GM18511 (cell line): ENCODE measurements around the gene PIGW.
A peak's percentile ranks its signal among the peaks of the same experiment; 100 is the strongest.

Source experiments
- ATAC-seq: cut with Tn5 transposase; IDR thresholded peaks from one replicate; pipeline ENCODE4 v1.9.1; 2021; ENCODE audit warnings: mild to moderate bottlenecking, moderate library complexity; ENCODE audit not compliant: unreplicated experiment

Gene PIGW, protein sequence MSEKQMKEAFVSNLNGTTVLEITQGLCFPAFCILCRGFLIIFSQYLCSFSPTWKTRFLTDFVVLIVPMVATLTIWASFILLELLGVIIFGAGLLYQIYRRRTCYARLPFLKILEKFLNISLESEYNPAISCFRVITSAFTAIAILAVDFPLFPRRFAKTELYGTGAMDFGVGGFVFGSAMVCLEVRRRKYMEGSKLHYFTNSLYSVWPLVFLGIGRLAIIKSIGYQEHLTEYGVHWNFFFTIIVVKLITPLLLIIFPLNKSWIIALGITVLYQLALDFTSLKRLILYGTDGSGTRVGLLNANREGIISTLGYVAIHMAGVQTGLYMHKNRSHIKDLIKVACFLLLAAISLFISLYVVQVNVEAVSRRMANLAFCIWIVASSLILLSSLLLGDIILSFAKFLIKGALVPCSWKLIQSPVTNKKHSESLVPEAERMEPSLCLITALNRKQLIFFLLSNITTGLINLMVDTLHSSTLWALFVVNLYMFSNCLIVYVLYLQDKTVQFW

DNA sequence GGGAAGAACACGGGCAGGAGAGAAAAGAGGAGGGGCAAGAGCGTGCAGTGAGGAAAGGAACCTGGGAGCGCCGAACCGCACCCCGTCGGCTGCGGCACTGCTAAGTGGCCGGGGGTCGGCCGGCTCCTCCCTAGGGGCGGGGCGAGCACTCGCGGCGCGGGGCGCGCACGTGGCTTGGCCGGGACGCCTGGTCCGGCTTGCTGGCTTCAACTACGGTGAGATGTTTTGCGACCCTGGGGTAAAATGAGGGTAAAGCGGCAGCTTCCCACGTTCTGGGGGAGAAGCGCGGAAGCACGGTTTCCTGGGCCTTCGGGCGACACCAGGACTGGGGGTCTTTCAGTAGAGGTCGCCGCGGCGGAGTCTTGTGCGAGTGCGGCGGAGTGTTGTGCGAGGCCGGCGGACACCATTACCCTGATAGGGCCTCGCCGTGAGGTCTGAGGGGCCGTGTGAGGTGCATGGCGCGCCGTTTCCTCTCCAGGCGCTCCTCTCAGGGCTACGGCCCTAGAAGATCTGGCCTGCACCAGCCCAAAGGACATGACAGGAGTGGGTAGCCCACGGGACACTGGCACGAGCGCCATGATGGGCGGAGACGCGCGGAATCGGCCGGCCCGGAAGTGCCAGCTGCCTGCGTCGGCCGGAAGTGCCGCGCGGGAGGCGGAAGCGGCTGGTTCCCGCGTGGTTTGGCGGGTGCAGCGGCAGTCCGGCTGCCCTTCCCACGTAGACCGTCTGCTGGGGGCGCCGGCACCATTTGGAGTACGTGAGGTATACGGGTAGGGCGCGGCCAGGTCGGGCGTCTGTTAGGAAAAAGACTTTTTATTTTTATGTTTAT is at the start of gene PIGW, which contains the start of gene MYO19:
PIGW (plus strand) TSS at position 148 of the 829 bp plus-strand sequence. CDS start 2,115 bp downstream, outside the sequence.
MYO19 (minus strand) TSS at position 29 of the 829 bp plus-strand sequence. CDS start 2,330 bp downstream, outside the sequence.
- ATAC-seq = peak; percentile 78

DNA sequence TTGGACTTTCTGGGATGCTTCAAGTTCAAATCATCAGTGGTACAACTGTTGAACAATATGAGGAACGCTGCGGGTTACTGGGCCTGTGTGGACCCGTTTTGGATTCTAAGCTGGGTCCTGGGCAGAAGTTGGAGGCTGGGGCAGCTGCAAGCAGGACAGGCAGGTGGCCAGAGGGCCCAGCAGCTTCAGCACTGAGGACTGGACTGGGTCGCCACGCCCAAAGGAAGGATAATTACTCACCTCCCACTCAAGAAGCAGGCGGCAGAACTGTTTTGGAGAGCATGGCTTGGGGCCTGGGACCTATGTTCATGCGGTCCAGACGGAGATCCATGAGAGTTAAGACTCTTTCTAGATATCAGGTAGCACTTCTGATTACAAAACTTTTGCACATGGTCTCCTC is 49.8 kb upstream of the PIGW start:
- no peak for ATAC-seq

DNA sequence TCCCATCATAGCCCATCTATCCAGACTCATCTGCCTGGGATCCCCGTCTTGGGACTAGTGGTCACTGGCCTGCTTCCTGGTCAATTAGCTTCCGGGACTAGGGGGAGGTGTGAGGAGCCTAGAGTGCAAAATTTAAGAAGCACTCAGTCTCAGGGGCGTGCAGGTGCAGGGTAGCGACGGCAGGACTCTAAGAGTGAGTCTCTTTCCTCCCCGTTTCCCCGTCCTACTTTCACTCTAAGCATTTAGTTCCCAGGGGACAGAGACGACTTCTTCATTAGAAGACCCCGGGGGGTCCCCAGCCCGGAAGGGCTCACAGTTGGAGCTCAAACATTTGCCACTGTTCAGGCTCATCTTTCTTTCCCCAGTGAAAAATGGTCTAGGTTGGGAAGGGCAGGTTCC is 49.0 kb upstream of the PIGW start:
- peak; percentile 28 for ATAC-seq

DNA sequence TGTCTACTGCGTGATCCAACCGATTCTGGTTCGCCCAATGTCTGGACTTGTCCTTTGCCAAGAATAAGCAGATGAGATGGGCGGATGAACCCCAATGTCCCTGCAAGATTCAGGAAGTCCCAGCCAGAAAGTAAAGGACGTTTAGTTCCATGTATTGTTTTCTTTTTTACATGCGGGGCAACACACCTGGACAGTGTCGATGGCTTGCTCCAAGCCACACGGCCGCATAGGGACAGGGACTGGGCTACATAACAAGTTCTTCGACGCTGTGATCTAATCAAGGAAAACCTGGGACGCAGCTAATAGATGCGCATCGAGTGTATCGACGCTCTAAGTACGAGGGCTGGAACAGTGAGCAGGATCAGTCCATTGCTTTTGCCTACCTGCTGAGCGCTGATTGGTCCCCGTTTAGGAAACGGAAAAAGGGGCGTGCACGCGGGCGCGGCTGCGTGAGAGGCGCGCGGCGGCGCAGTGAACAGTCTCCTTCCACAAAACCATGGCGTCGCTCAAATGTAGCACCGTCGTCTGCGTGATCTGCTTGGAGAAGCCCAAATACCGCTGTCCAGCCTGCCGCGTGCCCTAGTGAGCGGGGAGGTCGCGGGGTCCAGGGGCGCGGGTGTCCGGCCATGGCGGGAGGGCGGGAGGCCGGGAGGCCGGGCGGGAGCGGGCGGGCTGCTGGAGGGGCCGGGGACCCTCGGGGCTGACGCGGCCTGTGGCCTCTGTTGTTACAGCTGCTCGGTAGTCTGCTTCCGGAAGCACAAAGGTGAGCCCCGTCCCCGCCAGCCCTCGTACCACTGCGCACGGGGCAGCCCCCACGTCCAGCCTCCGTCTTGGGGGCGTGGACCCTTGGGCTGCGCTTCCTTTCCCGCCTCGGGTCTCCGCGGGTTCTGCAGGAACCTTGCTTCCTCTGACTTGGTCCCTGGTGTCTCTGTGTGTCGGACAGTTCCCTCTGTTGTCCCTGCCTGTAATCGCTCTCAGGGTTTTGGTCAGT is 48.3 kb upstream of the PIGW start, which contains the start of gene ZNHIT3:
ZNHIT3 (plus strand) TSS at position 478 of the 991 bp plus-strand sequence; CDS start at position 497, 19 bp downstream.
- peak; percentile 88 for ATAC-seq

DNA sequence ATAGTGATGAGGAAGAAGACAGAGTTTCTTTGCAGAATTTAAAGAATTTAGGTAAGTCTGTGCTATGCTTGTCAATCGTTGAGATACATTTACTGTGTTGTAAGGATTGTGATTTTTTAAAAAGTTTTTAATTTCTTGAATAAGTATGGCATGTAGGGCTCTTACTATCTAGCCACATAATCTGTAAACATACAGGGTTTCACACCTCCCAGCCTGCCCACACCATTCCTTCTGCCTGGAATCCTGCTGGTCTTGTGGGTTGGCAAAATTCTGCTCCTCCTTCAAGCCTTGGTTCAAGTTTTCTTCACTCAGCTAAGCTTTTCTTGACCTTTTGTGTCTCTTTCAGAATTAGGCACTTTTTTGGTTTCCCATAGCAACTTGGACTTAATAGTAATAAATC is 40.8 kb upstream of the PIGW start:
- no peak for ATAC-seq

DNA sequence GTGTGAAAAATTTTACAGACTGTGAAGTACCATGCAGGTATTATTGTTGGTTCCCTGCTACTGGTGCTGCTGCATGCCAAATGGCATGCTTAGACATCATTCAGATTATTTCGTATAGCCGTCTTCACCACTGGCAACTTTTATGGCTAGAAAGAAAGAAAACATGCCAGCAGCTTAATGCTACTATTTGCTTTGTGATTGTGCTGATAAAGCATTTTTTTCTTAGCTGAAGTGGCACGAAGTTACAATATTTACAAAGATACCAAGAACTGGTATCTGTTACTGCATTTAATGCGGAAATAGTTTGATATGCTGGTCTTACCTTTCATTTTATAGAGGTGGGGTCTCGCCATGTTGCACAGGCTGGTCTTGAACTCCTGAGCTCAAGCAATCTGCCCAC is 40.1 kb upstream of the PIGW start:
- no peak for ATAC-seq

DNA sequence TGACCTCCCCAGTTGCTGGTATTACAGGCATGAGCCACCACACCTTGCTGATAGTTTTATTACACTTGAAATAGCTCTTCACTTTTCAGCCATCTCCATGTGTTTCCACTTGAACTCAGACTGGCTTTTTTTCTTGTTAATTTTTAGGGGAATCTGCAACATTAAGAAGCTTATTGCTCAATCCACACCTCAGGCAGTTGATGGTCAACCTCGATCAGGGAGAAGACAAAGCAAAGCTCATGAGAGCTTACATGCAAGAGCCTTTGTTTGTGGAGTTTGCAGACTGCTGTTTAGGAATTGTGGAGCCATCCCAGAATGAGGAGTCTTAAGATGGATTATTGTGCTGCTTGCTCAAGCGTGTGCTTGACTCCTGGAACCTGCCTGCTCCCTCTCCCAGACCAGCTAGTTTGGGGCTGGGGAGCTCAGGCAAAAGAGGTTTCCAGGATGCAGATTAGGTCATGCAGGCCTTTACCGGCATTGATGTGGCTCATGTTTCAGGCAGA is 39.7 kb upstream of the PIGW start:
- no peak for ATAC-seq

DNA sequence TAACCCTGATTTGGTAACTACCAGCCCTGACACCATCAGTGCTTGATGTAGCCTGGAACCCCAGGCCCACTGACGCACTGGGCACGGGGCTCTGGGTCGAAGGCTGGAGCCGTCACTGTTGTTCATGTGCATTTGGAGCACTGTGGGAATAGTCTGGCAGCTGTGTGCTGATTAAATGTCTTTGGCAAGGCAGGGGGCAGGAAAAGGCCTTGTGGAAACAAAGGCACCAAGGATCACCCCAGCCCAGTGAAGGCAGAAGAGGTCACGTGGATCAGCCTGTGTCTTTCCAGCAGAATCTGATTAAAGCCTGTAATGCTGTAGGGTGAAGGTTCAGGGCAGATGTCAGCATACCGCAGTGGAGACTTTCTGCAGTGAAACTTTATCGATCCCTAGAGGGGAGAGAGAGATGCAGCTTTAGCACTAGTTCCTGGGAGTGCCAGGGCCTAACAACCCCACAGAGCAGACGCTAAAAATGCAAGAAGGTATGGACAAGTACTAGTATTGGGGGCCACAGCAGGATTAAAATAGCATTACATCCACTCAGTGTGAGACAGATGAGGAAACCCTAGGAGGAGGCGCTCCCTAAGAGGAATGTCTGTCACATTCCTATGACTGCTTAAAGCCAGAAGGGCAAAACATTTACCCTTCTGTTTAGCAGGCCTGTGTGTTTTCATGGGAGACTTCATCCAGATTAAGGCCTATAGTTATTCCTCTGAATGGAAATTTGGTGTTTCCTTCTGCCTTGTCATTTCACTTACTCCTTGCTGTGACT is 38.6 kb upstream of the PIGW start:
- no peak for ATAC-seq

DNA sequence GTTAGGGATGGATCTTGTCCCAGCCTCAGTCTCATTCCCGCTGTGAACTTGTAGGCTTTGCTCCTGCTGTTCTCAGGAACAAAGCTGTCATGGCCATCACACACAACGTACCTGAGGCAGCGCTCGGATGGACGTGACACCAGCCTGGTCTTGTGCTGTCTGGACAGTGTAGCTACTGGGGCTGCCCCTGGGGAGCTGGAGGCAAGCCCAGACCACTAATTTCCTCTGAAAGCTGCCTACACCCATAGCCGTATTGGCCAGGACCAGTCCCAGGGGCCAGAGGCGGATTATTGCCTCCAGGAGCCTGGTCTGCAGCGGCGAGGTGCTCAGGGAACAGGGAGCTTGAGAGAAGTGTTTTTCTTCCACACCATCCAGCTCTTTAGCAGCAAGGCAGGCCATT is 36.6 kb upstream of the PIGW start:
- no peak for ATAC-seq

DNA sequence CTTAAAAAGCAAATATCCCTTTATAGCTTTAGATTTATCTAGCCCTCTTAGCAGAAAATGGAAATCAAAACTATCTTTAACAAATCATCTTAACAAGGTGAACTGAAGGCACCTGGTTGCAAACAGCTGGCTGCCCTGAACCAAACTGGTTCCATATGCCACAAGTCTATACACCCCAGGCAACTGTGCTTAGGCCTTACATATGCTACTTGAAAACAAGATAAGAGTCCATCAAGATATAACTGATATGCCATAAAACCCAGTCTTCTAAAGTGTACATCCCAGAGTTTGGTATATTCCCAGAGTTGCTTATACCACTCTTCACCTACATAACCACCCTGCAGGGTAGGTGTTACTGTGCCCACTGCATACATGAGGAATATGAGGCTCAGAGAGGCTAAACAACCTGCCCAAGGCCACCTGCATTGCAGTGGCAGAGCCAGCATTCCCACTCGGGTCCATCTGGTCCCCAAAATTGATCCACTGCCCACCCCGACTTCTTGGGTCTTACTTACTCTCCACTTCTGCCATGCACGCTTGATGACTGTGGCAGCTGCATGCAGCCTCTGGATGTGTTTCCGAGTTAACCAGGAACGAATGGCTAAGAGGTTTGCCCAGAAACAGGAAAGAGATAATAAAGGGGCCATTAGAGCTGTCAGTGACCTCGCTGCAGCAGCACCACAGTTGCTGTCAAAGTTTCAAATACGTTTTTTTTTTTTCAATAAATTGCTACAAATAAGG is 36.1 kb upstream of the PIGW start:
- ATAC-seq = no peak

DNA sequence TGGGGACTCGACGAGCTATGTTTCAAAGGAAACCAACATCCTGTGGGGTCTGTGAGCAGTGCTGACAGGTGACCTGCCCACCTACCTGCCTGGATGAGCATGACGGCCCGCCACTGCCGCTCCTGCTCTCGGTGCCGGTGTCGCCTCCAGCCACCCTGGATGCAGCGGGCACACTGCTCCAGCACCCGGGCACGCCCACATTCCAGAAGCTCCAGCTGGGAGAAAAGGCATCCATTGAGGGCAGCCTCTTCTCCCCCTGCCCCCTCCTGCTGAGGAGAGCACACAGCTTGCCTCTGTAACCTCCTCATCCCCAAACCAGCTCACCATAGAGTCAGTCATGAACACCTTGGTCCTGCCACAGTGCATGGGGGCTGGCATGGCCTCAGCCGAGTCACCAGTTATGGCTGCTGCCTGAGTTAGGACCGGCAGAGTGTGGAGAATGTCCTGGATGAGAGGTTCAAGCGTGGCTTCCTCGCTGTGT is 34.0 kb upstream of the PIGW start:
- ATAC-seq = no peak

DNA sequence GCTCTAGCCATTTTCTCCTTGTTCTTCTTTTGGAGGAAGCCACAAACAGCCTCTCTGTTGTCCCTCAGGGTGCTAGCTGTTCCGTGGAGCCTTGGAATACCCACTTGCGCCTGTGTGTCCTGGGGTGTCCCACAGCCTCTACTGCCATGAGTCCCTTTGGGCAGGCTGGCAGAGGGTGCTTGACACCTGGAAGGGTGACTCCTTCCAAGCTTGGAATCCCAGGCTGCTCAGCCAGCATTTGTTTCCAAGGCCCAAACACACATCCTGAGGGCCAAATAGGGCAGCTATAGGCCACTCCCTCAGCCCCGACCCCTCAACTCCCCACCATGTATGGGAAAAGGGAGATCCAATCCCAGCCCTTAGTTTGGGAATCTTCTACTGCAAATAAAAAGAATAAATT is 33.4 kb upstream of the PIGW start:
- no peak for ATAC-seq

DNA sequence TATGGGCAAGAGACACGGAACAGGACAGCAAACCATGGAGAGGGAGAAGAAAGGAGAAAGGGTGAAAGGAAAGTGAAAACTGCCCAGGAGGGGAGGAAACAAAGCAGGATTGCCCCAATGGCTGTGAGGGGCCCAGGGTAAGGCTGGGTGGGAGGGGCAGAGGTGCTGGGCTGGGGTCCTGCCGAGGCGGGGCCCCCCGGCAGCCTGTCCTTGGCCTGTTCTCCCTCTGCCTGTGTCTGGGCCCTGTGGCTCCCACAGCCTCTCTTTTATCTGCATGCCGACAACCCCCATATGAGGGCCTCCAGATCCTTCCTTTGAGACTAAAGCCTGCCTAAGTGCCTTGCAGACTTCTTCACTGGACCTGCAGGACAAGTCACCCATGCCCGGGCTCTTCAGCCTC is 32.8 kb upstream of the PIGW start:
- no peak for ATAC-seq

DNA sequence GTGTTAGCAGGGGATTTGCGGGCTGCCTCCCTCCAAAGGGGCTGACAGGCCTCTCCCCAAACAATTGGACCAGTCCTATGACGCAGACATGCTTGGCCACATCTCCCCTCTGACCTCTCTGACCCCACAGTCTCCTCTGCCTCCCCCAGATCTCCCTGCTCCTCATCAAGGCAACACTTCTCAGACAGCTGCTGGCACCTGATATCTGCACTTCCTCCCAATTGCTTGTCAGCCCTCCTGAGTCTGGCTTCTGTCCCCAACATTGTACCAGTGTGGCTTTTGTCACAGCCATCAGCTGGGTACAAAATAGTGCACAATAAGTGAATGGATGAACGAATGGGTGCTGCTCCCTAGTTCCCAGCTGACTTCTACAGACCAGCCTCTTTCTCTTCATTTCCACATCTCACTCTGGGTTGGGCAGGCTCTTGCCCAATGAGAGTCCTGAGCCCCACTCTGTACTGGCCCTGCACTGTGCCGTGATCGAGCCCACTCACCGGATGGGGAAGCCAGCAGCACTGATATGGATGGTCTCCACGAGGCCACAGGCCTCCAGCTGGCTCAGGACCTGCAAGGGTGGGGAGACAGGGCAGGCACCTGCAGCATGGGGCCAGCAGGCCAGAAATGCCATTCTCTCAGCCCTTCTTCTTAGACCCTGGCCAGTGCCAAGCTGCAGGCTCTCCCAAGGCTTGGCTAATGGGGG is 31.2 kb upstream of the PIGW start:
- ATAC-seq = no peak

DNA sequence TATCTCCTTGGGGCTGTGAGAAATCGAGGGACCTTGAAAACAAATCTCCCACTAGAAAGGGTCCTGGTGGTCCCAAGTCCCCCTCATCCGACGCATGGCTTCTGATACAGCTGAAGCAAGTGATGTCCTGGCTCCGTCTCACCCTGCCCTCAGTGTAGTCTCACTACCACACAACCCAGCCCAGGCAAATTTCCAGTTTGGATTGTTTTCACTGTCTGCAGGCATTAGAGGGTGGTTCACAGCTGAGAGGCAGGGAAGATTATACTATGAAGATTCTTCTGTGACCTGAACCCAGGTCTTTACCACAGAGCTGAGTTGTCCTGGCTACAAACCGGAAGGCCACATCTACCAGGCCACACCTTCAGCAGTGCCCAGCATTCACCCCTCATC is 30.6 kb upstream of the PIGW start:
- ATAC-seq = no peak

DNA sequence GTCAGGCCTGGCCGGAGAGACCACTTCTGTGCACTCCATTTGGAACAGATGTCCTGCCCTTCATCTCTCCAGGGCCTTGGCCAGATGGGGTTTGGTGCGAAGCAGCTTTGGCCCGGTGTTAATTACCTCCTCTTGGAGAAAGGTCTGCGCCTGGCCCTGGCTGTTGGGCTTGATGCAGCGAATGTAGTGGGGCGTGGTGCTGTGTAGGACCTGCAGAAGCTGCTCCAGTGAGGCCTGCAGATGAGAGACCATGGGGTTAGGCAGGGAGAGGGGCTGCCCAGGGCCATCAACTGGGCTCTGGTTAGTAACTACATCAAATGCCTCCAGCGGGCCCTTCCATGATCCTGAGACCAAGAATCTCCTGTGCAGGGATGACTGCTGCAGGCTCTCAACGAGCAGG is 29.6 kb upstream of the PIGW start:
- no peak for ATAC-seq

DNA sequence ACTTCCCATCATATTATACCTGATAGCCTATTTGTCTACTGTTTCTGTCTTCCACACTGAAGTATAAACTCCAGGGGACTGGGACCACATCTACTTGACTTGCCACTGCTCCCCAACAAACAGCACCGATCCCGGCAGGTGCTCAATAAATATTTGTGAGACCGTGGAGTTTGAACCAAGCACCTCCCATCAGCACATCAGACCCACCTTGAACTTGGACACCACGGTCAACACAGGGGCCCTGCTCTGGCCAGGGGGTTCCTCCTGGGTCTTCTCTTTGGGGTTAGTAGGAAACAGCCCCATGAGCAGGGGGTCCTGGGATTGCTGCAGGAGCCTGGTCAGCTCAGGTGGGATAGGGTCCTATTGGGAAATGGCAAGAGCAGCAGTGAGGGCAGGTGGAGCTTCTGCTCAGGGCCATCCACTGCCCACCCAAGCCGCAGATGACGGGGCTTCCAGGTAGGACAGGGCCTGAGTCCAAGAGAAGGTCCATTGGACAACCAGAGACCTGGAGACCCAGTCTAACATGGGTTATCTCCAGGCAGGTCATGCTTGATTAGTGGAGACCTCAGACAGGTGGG is 28.4 kb upstream of the PIGW start:
- no peak for ATAC-seq

DNA sequence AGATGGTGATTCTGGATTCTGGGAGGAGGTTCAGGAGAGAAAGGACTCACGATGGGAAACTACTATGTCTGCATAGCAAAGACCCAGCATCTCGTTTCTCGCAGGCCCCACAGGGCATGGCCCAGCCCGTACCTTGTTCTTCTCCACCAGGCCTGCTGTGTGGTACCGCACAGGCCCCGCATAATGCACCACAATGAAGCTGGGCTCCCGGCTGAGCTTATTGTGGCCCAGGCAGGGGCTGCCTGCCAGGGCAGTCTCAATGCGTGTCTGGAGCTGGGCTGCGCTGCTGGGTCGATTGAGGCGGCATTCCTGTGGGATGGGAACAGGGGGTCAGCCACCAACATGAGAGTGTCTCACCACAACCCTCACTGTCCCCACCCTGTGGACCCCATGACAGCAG is 28.0 kb upstream of the PIGW start:
- ATAC-seq = no peak
